HG03558 (cell line): Measurements from ENCODE around the gene PTPRF.

Experiments used
- ATAC-seq: cut with Tn5 transposase; IDR thresholded peaks from one replicate; pipeline ENCODE4 v1.9.1; 2021; ENCODE audit warnings: moderate number of reproducible peaks; ENCODE audit not compliant: unreplicated experiment; ENCODE audit errors: extremely low read depth

Gene PTPRF

GRCh38 chr1:43549921-43550597 lies 19.4 kb downstream of the PTPRF start:
- no peak for ATAC-seq

GRCh38 chr1:43550598-43551246 lies 20.0 kb downstream of the PTPRF start:
- no peak for ATAC-seq

- ATAC-seq = no peak
These were observed 20.8 kb downstream of the PTPRF start for GRCh38 chr1:43551396-43551888.

- no peak for ATAC-seq
These were observed 21.5 kb downstream of the PTPRF start for GRCh38 chr1:43552059-43552742.

- ATAC-seq = no peak
These were observed 22.1 kb downstream of the PTPRF start for GRCh38 chr1:43552813-43553212.

GRCh38 chr1:43554444-43554992 lies 23.8 kb downstream of the PTPRF start:
- no peak for ATAC-seq

- ATAC-seq = no peak
These were observed 26.1 kb downstream of the PTPRF start for GRCh38 chr1:43556782-43557181.

GRCh38 chr1:43557744-43558245 lies 27.1 kb downstream of the PTPRF start:
- ATAC-seq = no peak

- ATAC-seq = no peak
These were observed 27.7 kb downstream of the PTPRF start for GRCh38 chr1:43558346-43558841.

GRCh38 chr1:43559714-43560113 lies 29.0 kb downstream of the PTPRF start:
- ATAC-seq = no peak

GRCh38 chr1:43560286-43560685 lies 29.6 kb downstream of the PTPRF start:
- no peak for ATAC-seq

- ATAC-seq = no peak
These were observed 33.3 kb downstream of the PTPRF start for GRCh38 chr1:43563876-43564539.

GRCh38 chr1:43564551-43565348 lies 34.1 kb downstream of the PTPRF start:
- no peak for ATAC-seq

- no peak for ATAC-seq
These were observed 35.1 kb downstream of the PTPRF start for GRCh38 chr1:43565600-43566360.

- no peak for ATAC-seq
These were observed 35.8 kb downstream of the PTPRF start for GRCh38 chr1:43566382-43567044.

- no peak for ATAC-seq
These were observed 38.5 kb downstream of the PTPRF start for GRCh38 chr1:43569175-43569574.

GRCh38 chr1:43570277-43570676 lies 39.6 kb downstream of the PTPRF start:
- no peak for ATAC-seq

- no peak for ATAC-seq
These were observed 40.0 kb downstream of the PTPRF start for GRCh38 chr1:43570715-43571114.
